ENCODE results near the gene LAMA5. TPM values are rescaled to one million over a fixed set of nuclear protein-coding genes. Genes with fewer than 3 reads are reported as not detected.

The LAMA5 gene
- 195 to 408 TPM (median 321 TPM) in 5 replicates for total RNA-seq (2022; extraction: Qiagen RNA extraction; ENCODE audit: low read depth)

DNA sequence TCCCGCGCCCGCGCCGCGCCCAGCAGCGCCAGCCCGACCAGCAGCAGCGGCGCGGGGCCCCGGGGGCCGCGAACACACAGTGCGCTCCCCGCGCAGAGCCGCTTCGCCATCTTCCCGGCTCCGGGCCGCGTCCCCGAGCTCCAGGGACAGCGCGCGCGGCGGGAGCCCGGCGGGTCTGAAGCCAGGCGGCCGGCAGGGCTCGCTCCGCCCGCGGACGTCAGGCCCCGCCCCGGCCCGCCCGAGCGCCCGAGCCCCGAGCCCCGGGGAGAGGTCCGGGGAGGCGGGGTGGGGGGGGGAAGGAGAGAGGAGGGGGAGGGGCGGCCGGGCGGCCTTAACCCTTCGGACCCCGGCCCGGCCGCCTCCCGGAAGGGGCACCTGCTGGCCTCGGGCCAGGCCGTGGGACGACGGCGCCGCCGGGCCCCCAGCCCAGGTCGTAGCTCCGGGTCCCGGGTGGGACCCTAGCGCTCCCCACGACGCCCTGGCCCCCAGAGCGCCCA is at the start of gene LAMA5:
Gene LAMA5, minus strand, starts transcription at position 177 of the 497 bp plus-strand sequence. Its CDS starts 67 bp downstream, at position 110.

GRCh38 chr20:62407221-62407992 is 40.3 kb upstream of the LAMA5 start, which contains the start of gene CABLES2:
Gene CABLES2 (minus strand): TSS chr20:62407285. CDS start chr20:62407276, 9 bp downstream.

DNA sequence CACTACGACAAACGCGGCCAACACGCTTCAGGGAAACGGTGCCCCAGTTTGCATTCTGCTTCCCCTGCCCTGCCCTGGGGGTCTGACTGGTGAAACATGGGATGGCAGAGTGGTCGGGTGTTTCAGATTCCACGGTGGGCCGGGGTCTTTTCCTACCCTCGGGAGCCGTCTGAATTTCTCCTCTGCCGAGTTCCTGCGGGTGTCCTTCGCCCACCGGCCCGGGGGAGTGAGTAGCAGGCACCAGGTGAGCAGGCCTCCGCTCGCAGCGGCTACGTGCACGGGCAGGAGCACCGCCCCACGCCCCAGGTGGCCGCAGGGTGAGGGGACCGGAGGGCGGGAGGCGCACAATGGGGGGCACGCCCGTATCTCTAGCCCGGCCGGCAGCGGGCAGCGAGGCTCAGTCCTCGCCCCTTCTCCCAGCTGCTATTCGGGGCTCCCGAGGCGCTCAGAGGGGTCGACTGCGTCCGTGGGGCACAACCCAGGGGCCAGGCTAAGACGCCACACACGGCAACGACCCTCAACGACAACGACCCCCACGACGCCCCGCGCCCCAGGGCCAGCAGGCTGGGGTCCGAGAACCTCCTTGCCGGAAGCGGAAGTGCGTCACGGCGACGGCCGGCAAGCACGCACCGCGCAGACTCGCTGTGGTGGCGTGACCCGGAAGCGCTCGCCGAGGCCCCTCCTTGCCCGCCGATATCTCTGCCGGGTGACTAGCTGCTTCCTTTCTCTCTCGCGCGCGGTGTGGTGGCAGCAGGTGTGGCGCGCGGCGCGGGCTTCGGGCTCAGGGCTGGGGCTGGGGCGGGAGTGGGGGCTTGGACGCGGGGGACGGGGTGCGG is 19.5 kb upstream of the LAMA5 start, which contains the start of gene RPS21:
Gene RPS21, plus strand, starts transcription at position 721 of the 836 bp plus-strand sequence. CDS start 236 bp downstream, outside the sequence.

DNA sequence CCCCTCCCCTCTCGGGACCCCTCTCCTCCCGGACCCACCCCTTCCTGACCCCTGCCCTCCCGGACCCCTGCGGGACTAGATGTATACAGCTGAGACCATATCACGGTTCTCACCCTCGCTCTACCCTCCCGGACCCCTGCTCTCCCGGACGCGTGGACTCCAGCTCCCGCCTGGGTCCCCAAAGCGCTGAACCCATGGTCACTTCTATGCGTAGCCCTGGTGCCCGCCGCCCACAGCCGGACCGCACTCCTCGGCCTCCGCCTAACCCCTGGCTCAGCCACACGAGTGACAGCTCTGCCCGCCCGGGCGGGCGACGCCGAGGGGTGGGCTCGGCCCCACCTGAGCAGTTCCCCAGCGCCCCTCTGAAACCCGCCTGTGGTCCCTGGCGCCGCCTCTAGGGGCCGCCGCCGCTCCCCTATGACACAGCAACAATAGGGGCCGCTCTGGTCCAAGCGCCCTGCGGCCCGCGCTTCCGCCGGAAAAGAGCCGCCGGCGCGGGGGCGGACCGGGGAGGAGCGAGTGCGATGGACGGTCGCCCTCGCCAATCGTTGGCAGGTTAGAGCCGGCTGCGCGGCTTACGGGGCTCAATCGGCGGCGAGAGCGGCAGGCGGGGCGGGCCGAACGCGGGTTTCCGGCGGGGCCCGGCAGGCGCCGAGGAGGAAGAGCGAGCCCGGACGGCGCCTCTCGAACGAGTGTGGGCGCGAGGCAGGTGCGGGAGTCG is 64.6 kb downstream of the LAMA5 start, which contains the start of gene ADRM1:
Gene ADRM1, plus strand, starts transcription at position 657 of the 721 bp plus-strand sequence. CDS start 572 bp downstream, outside the sequence.

Other genes with a start within 250 kb of the LAMA5 start
- gene LSM14B, start 244.8 kb downstream of the LAMA5 start, total RNA-seq (2022; extraction: Qiagen RNA extraction; ENCODE audit: low read depth), result 22.9 to 27.7 TPM (median 25.5 TPM) in 5 replicates
- 485 to 620 TPM (median 570 TPM) in 5 replicates for gene PSMA7, start 223.9 kb downstream of the LAMA5 start, total RNA-seq (2022; extraction: Qiagen RNA extraction; ENCODE audit: low read depth)
- gene SS18L1, start 223.5 kb downstream of the LAMA5 start, total RNA-seq (2022; extraction: Qiagen RNA extraction; ENCODE audit: low read depth), result 6.1 to 10.1 TPM (median 9.2 TPM) in 5 replicates
- gene MTG2, start 184.3 kb downstream of the LAMA5 start, total RNA-seq (2022; extraction: Qiagen RNA extraction; ENCODE audit: low read depth), result 27.3 to 39.5 TPM (median 36.2 TPM) in 5 replicates
- not detected in 5 replicates for gene HRH3, start 147.0 kb downstream of the LAMA5 start, total RNA-seq (2022; extraction: Qiagen RNA extraction; ENCODE audit: low read depth)
- gene OSBPL2, start 128.8 kb downstream of the LAMA5 start, total RNA-seq (2022; extraction: Qiagen RNA extraction; ENCODE audit: low read depth), result 15.6 to 20.1 TPM (median 17.8 TPM) in 5 replicates
- gene ADRM1, start 64.3 kb downstream of the LAMA5 start, total RNA-seq (2022; extraction: Qiagen RNA extraction; ENCODE audit: low read depth), result 155 to 197 TPM (median 177 TPM) in 5 replicates
- gene RPS21, start 19.8 kb upstream of the LAMA5 start, total RNA-seq (2022; extraction: Qiagen RNA extraction; ENCODE audit: low read depth), result 2,577 to 3,032 TPM (median 2,708 TPM) in 5 replicates
- gene CABLES2, start 40.0 kb upstream of the LAMA5 start, total RNA-seq (2022; extraction: Qiagen RNA extraction; ENCODE audit: low read depth), result 3.6 to 5.6 TPM (median 4.8 TPM) in 5 replicates
- gene RBBP8NL, start 60.2 kb upstream of the LAMA5 start, total RNA-seq (2022; extraction: Qiagen RNA extraction; ENCODE audit: low read depth), result 0.07 to 0.29 TPM (median 0.16 TPM) in 5 replicates
- 0.45 to 0.88 TPM (median 0.83 TPM) in 5 replicates for gene GATA5, start 108.7 kb upstream of the LAMA5 start, total RNA-seq (2022; extraction: Qiagen RNA extraction; ENCODE audit: low read depth)